ENCODE results near the gene NUDT22. TPM values are rescaled to one million over a fixed set of nuclear protein-coding genes. Genes with fewer than 3 reads are reported as not detected.

The NUDT22 gene
- total RNA-seq, 1 donor from 2014 or later = 13.7 TPM

DNA sequence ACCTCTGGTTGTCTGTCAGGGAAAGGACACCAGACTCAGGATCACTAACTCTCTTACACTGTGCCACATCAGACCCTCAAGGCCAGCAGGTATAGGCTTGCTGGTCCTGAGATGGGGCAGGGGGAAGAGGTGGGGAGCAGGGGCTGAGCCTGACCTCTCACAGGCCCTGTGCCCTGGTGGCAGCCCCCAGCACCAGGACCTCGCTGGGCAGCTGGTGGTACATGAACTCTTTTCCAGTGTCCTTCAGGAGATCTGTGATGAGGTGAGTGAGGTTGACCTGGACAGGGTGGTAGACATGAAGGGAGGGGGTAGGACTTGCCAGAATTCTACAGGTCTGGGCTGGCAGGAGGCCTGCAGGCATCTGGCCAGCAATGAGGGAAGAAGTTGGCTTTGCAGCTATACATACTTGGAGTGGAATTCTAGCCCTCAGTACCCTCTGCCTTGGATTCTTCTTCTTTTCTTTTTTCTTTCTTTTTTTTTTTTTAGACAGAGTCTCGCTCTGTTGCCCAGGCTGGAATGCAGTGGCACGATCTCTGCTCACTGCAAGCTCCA, 1.4 kb downstream of the NUDT22 start:
- DNase-seq = no peak

DNA sequence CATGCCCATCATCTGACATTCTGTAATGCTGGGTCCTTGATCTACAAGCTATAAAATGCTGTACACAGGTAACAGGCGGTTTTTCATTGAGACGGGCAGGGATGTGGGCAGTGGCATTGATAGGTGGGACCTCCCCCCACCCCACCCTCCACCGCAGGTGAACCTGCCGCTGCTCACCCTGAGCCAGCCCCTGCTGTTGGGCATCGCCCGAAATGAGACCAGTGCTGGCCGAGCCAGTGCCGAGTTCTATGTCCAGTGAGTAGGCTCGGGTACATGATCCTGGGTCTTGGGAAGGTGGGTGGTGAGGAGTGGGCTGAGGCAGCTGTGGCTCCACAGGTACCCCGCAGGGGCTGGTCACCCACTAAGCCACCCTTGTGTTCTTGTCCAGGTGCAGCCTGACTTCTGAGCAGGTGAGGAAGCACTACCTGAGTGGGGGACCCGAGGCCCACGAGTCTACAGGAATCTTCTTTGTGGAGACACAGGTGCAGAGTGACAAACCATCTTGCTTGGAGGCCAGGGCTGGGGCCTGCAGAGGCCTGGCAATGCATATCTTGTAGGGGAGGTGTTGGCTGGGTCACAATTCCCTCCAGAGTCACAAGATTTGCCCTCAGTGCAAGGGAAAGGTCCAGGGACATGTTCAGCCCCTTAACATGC, 3.1 kb downstream of the NUDT22 start:
- DNase-seq = no peak

DNA sequence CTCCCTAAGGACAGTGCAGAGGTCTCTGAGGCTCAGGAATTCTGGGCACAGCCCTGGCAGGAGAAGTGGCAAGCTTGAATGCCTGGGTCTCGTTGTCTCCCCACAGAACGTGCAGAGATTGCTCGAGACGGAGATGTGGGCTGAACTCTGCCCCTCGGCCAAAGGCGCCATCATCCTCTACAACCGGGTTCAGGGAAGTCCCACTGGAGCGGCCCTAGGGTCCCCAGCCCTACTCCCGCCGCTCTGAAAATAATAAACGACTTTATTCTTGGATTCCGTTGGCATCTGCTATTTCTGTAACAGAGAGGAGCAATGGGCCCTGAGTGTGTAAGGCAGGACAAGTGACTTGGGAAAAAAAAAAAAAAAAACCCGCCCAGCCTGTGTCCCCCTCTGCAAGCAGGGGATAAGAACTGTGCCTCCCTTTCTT, 3.7 kb downstream of the NUDT22 start:
- DNase-seq = no peak

DNA sequence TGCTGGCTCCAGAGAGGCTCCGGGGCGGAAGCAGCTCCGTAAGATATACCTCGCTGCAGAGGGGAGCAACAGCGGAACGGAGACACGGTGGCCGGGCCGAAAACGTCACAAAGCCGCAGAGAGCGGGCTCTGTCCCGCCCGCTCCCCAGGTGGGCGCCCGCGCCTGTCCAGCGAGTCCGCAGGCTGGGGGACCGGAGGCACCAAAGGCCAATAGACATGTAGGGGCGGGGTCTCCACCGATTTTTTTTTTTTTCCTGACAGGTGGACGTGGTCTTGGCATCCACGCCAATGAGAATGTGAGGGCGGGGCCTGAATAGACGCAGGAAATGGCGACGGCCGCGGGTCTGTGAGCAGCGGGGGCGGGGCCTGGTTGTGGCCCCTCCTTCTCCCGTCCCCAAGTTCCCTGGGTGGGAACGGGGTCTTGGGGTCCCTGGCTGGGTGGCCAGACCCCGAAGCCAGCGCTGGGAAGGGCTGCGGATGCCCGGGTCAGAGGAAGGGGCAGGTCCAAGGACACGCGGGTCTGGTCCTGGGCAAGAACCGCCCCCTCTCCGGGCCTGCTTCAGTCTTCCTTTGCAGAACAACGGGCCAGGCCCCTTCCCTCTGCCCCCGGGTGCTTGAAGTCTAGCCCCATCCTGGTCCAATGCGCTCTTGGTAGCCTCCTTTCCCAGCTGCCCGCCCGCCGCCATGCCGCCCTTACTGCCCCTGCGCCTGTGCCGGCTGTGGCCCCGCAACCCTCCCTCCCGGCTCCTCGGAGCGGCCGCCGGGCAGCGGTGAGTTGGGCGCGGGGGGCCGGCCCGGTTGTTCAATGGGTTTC, 4.3 kb downstream of the NUDT22 start, which contains the start of gene DNAJC4:
Gene DNAJC4, plus strand, starts transcription at position 378 of the 814 bp plus-strand sequence. Its CDS starts 307 bp downstream, at position 685.
- peak; percentile 56 for DNase-seq

DNA sequence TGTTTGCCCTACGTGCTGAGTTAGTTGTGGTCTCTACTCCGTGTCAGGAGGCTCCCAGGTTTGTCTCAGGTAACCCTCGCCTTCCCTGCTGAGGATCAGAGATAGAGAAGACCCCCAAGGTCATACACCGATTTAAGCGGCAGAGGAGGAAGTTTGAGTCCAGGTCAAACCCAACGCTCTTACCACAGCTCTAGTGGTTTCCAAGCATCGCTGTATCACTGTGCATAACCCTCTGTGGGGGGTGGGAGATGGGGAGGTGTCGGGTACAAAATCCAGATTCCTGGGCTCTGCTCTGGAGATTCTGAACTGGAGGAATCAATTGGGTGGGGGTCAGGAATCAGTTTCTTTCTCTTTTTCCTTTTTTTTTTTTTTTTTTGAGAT, 4.9 kb downstream of the NUDT22 start:
- no peak for DNase-seq

DNA sequence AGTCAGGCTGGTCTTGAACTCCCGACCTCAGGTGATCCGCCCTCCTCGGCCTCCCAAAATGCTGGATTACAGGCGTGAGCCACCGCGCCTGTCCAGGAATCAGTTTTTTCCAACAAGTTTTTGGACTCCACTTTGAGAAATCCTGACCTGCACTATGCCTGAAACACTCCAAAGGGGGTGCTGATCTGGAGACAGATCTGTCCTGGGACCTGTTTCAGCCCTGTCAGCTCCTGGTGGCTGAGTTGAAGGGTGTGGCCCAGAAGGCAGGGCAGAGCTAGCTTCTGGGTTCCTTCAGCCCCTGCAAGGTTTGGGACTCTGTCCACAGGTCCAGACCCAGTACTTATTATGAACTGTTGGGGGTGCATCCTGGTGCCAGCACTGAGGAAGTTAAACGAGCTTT, 5.5 kb downstream of the NUDT22 start:
- DNase-seq = no peak

DNA sequence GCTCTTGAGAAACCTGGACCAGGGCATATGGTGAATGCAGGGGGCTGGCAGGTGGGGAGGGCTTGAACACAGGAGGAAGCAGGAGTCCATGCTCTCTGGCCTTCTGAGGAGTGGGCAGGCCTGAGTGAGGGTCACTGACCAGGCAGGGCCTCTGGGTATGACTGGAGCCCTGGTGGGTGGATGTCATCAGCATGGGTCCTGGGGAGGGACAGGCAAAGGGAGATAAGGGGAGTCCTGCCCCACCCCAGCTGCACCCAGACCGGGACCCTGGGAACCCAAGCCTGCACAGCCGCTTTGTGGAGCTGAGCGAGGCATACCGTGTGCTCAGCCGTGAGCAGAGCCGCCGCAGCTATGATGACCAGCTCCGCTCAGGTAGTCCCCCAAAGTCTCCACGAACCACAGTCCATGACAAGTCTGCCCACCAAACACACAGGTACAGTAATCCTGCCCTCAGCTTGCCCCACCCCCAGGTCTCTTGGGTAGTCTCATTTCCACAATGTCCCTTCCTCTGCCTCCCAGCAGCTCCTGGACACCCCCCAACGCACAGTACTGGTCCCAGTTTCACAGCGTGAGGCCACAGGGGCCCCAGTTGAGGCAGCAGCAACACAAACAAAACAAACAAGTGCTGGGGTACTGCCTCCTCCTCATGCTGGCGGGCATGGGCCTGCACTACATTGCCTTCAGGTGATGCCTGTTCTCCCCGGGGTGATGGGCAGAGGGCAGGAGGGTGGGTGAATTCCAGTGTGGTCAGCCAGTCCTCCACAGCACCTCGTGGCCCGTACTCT, 6.3 kb downstream of the NUDT22 start:
- no peak for DNase-seq

DNA sequence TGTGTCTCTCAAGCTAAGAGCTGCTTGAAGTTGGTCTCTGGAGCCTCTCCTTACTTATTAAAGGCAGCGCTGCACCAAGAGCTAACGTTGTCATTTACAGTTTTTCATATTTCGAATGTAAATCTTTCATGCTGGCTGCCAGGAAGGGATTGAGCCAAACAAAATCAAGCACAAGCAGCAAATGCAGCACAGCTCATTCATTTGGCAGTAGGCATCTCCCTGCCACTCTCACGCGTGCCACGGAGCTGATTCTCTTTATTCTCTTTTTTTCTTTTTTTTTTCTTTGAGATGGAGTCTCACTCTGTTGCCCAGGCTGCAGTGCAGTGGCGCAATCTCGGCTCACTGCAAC, 6.9 kb downstream of the NUDT22 start:
- no peak for DNase-seq

DNA sequence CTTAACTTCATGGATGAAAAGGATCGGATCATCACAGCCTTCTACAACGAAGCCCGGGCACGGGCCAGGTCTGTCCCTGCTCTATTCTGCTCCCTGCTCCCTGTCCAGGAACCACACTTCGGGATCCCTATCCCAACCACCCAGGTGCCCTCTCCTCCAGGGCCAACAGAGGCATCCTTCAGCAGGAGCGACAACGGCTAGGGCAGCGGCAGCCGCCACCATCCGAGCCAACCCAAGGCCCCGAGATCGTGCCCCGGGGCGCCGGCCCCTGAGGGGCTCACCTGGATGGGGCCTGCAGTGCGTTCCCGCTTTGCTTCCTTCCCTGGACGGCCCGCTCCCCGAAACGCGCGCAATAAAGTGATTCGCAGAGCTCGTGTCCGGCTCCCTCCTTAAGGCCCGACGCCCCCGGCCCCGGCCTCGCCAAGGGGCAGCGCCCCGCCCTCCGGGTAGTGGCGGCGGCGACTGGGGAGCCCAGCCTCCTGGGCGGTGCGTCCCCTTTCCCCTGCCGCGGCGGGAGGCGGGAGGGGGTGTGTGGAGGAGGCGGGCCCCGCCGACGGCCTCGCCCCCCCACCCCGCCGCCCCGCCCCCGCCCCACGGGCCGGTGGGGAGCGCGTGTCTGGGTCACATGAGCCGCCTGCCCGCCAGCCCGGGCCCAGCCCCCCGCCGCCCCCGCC, 8.0 kb downstream of the NUDT22 start, which contains the start of gene VEGFB:
Gene VEGFB, plus strand, starts transcription at position 672 of the 674 bp plus-strand sequence. CDS start 250 bp downstream, outside the sequence.
- DNase-seq = no peak

DNA sequence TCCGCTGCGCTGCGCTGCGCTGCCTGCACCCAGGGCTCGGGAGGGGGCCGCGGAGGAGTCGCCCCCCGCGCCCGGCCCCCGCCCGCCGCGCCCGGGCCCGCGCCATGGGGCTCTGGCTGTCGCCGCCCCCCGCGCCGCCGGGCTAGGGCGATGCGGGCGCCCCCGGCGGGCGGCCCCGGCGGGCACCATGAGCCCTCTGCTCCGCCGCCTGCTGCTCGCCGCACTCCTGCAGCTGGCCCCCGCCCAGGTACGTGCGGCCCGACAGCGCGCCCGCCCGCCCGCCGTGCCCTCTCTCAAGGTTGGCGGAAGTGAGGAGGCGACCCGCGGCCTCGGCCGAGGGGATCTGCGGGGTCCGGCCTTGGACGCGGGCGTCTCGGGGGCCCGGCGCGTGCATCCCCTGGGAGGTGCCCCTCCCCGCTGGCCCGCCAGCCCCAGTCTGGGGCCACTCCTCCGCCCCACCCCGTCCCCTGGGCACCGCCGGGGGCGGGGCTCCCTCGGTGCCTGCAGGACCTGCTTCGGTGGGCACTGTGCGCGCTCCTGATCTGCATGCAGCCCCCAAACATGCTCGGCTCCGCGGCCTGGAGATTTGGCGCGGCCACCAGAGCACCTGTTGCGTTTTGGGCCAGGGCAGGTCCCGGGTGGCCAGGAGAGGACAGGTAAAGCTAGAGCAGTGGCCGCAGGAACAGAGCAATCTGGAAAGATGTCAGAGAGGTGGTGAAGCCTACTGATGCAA, 8.7 kb downstream of the NUDT22 start:
- DNase-seq = no peak

DNA sequence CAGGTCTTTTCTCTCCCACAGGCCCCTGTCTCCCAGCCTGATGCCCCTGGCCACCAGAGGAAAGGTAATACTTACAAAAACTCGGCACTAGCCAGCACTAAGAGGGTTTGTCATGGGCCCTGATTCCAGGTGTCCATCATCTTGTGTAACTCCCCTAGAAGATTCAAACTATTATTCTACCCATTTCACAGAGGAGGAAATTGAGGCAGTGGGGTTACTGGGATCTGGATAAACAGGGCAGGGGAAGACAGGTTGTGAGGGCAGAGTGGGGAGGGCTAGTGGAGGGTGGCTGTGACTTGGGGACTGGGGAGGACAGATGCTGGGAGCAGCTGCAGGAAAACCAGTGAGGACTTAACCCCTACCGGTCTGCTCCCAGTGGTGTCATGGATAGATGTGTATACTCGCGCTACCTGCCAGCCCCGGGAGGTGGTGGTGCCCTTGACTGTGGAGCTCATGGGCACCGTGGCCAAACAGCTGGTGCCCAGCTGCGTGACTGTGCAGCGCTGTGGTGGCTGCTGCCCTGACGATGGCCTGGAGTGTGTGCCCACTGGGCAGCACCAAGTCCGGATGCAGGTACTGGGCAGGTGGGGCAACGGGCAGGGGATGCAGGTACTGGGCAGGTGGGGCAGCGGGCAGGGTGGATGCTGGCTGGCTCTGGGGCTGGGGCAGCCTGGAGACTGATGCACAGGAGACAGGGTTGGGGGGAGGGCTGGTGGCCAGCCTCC, 9.5 kb downstream of the NUDT22 start:
- no peak for DNase-seq

DNA sequence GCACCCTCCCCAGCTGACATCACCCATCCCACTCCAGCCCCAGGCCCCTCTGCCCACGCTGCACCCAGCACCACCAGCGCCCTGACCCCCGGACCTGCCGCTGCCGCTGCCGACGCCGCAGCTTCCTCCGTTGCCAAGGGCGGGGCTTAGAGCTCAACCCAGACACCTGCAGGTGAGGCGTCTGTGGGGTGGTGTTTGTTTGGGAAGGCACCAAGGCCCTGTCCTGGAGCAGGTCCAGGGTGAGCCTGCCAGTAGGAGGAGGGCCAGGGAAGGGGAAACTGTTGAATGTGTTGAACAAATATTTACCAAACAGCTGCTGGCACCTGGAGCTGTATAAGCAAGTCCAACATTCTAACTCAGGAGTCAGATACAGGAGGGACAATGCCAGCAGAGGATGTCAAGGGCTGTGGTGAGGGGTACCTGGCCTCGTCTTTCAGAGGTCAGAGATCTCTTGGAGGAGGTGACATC, 11.4 kb downstream of the NUDT22 start:
- DNase-seq = no peak

DNA sequence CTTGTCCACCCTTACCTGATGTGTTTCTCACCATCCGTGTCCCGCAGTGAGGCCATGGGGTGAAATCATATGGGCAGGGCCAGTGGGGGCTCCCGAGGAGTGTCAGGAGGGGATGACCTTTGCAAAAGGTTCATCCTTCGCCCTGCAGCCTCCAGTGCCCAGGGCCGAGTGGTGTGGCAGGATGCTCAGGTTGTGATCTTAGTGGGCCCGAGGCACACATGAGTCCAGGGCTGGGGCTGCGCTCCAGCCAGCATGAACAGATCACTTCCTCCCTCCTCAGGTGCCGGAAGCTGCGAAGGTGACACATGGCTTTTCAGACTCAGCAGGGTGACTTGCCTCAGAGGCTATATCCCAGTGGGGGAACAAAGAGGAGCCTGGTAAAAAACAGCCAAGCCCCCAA, 12.0 kb downstream of the NUDT22 start:
- no peak for DNase-seq

DNA sequence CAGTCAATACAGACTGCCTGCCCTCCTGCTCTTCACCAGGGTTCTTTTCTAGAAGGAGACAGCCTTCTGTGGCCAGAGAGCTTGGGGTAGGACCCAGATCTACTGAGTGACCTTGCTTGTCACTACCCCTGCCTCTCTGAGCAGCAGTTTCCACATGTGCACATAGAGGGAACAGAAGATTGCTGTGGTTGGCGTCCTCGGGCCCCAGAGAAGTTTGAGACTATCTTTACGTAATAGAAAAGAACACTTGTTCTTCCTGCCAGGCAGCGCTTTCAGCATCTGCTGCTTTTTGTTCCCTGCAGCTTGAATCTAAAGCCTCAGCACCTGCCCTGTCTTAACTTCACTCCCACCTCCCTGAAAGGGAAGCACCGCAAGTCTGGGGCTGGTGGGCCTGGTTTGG, 12.9 kb downstream of the NUDT22 start:
- DNase-seq = no peak

DNA sequence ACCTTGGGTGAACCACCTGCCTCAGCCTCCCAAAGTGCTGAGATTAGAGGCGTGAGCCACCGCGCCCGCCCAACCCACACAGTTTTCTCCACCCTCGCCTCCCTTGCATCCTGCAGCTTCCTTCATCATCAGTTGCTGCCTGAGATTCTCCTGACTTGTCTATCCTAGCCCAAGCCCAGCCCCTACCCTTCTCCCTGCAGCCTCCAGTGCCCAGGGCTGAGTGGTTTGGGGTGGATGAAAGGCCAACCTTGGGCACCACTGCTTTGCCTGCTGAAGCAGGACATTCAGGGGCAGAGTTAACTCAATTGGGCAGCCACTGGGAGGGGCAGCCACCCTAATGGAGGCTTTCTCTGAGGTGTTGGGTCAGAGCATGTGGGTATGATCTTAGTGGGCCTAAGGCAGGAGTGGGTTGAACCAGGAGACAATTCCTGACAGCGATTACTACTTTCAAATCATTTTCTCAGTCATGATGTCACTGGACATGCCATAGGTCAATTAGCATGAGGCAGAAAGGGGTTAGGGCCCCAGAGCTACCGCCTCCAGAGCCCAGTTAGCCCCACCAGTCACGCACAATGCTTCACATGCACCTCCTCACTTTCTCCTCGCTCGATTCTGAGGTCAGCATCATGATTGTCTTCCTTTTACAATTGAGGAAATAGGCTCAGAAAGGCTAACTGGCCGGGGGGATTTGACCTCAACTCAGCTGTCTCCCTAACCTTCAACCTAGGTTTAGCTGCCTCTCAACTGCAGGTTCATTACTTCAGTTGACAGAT, 13.8 kb downstream of the NUDT22 start:
- no peak for DNase-seq

DNA sequence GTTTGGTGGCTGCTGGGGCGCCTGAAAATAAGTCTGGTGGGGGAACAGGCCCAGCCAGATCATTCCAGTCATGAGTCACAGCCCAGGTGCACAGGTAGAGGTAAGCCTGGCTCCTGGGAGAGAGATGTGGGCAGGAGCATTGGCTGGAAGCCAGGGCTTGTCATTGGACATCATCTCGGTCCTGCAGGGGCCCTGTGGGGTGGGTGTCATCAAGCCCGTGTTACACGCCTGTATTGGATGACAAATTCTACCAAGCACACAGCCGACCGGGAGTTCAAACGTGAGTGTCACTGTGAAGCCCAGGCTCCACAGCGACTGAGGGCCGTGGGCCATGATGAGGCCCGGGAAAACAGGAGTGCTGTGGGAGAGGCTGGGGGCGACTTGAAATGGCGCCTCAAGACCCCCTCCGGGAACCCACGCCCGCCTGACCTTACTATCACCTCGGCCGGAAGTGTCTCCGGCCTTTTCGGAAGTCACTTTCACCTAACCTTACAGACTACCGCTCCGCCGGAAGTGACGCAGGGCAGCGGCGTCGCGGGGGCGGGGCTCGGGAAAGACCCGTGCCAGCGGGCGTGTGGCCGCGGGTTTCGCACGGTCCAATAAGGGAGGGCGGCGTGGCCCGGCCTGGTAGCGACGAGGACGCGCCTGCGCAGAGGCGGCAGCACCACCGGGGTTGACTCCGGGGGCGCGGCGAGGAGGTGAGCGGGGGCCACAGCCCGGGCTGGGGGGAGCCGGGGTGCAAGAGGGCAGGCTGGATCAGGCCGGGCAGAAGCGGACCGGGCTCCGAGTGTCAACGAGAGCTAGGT, 14.6 kb downstream of the NUDT22 start, which contains the start of gene FKBP2:
Gene FKBP2, plus strand, starts transcription at position 661 of the 806 bp plus-strand sequence. CDS start 1,293 bp downstream, outside the sequence.
- peak; percentile 97 for DNase-seq

DNA sequence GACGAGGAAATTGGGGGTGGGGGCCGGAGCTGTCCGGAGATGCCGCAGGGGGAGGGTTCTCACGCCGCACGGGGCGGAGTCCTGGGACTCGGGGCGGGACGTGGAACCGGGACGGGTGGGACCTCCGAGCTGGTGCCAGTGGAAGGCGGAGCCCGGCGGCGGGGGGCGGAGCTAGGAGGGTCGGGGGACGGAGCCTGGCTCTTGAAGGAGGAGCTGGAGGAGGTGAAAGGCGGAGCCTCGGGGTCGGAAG, 15.1 kb downstream of the NUDT22 start:
- DNase-seq = peak; percentile 99

DNA sequence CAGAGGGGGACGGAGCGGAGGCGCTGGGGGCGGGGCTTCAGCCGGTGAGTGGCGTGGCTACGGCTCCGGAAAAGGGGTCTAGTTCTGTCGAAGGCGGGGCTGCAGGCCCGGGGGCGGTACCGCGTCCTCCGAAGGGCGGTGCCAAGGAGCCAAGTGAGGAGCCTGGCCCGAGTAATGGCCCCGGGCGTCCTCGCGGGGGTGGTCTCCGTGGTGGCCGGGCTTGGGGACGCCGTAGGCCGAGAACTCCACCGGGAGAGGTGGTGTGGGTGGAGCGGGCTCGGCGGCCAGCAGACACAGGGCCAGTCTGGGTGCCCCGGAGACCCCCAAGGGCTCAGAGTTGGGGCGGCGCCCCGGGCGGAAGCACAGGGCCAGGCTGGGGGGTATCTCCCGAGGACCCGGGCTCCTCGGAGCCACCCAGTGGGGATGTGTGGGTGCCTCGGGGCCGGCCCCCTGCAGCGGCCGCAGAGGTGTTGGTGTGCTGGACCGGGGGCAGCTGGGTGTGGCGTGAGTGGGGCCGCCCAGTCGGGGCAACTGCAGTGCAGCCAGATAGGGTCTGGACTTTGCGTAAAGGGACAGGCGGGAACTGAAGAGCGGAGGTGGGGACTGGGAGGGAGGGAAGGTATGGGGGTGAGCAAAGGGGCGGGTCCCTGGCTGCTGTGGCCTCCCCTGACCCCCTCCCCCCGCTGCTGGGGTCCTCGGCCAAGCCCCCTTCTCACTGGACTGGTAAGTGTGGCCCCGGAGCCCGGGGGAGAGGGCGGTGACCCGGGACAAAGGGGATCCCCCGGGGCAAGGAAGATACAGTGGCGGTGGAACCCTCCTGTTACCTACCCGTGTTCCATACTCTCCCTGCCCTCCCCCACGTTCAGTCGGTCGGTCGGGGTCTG, 15.7 kb downstream of the NUDT22 start:
- no peak for DNase-seq
